ENCODE results near the gene DAGLA.

- no peak for TF ChIP-seq EZH2phosphoT487 (IDR thresholded peaks at IDR 0.05)
- TF ChIP-seq EZH2 (IDR thresholded peaks at IDR 0.05): no peak
- no peak for TF ChIP-seq CTCF (IDR thresholded peaks at IDR 0.05)
Measured at GRCh38 chr11:61749591-61750217, 69.5 kb downstream of the DAGLA start.

Measured in neural progenitor cell (in vitro differentiated cells).